ENCODE measurements around the gene ZFP92.

ZFP92 gene

GRCh38 chrX:153371256-153371655 is 40.0 kb upstream of the ZFP92 start:
- H3F3A ChIP-seq (ENCODE audit: insufficient read depth) = no peaks in the 10 kb centered on the region
- no peaks in the 10 kb centered on the region for H3K9me2 ChIP-seq (replicated peaks; ENCODE audit: insufficient read depth, low read length)
- no peak overlapping the region for H3K27ac ChIP-seq (ENCODE audit: low read depth, low read length)
- no peak overlapping the region for H3K4me2 ChIP-seq (ENCODE audit: low read depth, low read length, poor library complexity, severe bottlenecking)
- no peak overlapping the region for H2AFZ ChIP-seq (ENCODE audit: low read depth, low read length, severe bottlenecking)
- H3K36me3 ChIP-seq (ENCODE audit: low read length) = no peaks in the 10 kb centered on the region
- H4K20me1 ChIP-seq (ENCODE audit: low read depth, low read length) = no peaks in the 10 kb centered on the region
- no peaks in the 10 kb centered on the region for H3K79me2 ChIP-seq (ENCODE audit: insufficient read depth, low read length)
- H3K27me3 ChIP-seq (ENCODE audit: low read length) = no peaks in the 10 kb centered on the region
- H3K9me3 ChIP-seq (ENCODE audit: insufficient read depth, low read length) = no peaks in the 10 kb centered on the region
- TF ChIP-seq, protein P1, sequence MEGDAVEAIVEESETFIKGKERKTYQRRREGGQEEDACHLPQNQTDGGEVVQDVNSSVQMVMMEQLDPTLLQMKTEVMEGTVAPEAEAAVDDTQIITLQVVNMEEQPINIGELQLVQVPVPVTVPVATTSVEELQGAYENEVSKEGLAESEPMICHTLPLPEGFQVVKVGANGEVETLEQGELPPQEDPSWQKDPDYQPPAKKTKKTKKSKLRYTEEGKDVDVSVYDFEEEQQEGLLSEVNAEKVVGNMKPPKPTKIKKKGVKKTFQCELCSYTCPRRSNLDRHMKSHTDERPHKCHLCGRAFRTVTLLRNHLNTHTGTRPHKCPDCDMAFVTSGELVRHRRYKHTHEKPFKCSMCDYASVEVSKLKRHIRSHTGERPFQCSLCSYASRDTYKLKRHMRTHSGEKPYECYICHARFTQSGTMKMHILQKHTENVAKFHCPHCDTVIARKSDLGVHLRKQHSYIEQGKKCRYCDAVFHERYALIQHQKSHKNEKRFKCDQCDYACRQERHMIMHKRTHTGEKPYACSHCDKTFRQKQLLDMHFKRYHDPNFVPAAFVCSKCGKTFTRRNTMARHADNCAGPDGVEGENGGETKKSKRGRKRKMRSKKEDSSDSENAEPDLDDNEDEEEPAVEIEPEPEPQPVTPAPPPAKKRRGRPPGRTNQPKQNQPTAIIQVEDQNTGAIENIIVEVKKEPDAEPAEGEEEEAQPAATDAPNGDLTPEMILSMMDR (IDR thresholded peaks at IDR 0.05; ENCODE audit: insufficient read depth, low read length, poor library complexity, severe bottlenecking) = no peak
- no peak for TF ChIP-seq EZH2phosphoT487 (conservative IDR thresholded peaks at IDR 0.05; ENCODE audit: low read length)
- H3K9ac ChIP-seq (ENCODE audit: low read length) = no peak overlapping the region
- no peak overlapping the region for H3K4me3 ChIP-seq (ENCODE audit: insufficient read depth, low read length, poor library complexity, severe bottlenecking)

GRCh38 chrX:153372949-153373348 is 38.3 kb upstream of the ZFP92 start:
- Histone ChIP-seq H3K36me3 (ENCODE audit: low read length) (no peaks in the 10 kb centered on the region), H3K9ac (ENCODE audit: low read length) (no peak overlapping the region)

DNA sequence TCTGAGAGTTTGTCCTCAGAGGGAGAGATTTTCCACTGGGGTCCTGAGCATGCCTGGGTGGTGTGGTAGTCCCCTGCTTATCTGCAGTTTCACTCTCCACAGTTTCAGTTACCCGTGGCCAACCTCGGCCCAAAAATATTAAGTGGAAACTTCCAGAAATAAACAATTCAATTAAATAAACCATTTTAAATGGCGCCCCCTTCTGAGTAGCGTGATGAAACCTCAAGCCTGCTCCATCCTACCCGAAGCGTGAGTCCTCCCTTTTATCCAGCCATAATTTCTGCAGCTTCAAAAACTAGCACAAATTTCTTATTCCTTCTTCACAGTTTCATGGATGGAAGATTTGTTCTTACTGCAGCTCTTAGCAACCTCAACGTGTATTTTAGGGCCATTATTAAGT is 36.8 kb upstream of the ZFP92 start:
- no peak overlapping the region for H3K4me3 ChIP-seq (ENCODE audit: insufficient read depth, low read length, poor library complexity, severe bottlenecking)
- H4K20me1 ChIP-seq (ENCODE audit: low read depth, low read length) = no peaks in the 10 kb centered on the region
- H3K9me3 ChIP-seq (ENCODE audit: insufficient read depth, low read length) = no peaks in the 10 kb centered on the region
- no peaks in the 10 kb centered on the region for H3K27me3 ChIP-seq (ENCODE audit: low read length)
- H3K9me2 ChIP-seq (replicated peaks; ENCODE audit: insufficient read depth, low read length) = no peaks in the 10 kb centered on the region
- H3K9ac ChIP-seq (ENCODE audit: low read length) = no peak overlapping the region
- no peak overlapping the region for H3K27ac ChIP-seq (ENCODE audit: low read depth, low read length)
- H2AFZ ChIP-seq (ENCODE audit: low read depth, low read length, severe bottlenecking) = no peak overlapping the region
- TF ChIP-seq EZH2phosphoT487 (conservative IDR thresholded peaks at IDR 0.05; ENCODE audit: low read length) = no peak
- TF ChIP-seq, protein P1 (IDR thresholded peaks at IDR 0.05; ENCODE audit: insufficient read depth, low read length, poor library complexity, severe bottlenecking) = peak; percentile 20
- no peaks in the 10 kb centered on the region for H3K36me3 ChIP-seq (ENCODE audit: low read length)
- no peaks in the 10 kb centered on the region for H3K79me2 ChIP-seq (ENCODE audit: insufficient read depth, low read length)
- H3F3A ChIP-seq (ENCODE audit: insufficient read depth) = no peaks in the 10 kb centered on the region
- H3K4me2 ChIP-seq (ENCODE audit: low read depth, low read length, poor library complexity, severe bottlenecking) = no peak overlapping the region

More at GRCh38 chrX:153372949-153373348, 38.3 kb upstream of the ZFP92 start:
- no peak overlapping the region for H2AFZ ChIP-seq (ENCODE audit: low read depth, low read length, severe bottlenecking)
- no peaks in the 10 kb centered on the region for H3K27me3 ChIP-seq (ENCODE audit: low read length)
- no peaks in the 10 kb centered on the region for H3F3A ChIP-seq (ENCODE audit: insufficient read depth)
- no peaks in the 10 kb centered on the region for H3K79me2 ChIP-seq (ENCODE audit: insufficient read depth, low read length)
- TF ChIP-seq, protein P1 (IDR thresholded peaks at IDR 0.05; ENCODE audit: insufficient read depth, low read length, poor library complexity, severe bottlenecking) = no peak
- no peak for TF ChIP-seq EZH2phosphoT487 (conservative IDR thresholded peaks at IDR 0.05; ENCODE audit: low read length)
- H3K27ac ChIP-seq (ENCODE audit: low read depth, low read length) = no peak overlapping the region
- no peaks in the 10 kb centered on the region for H4K20me1 ChIP-seq (ENCODE audit: low read depth, low read length)
- no peaks in the 10 kb centered on the region for H3K9me3 ChIP-seq (ENCODE audit: insufficient read depth, low read length)
- H3K9me2 ChIP-seq (replicated peaks; ENCODE audit: insufficient read depth, low read length) = no peaks in the 10 kb centered on the region
- no peak overlapping the region for H3K4me3 ChIP-seq (ENCODE audit: insufficient read depth, low read length, poor library complexity, severe bottlenecking)
- no peak overlapping the region for H3K4me2 ChIP-seq (ENCODE audit: low read depth, low read length, poor library complexity, severe bottlenecking)

Measured in SU-DHL-6 (cell line).